A673 (cell line): Measurements from ENCODE around the gene SPTLC3. TPM values are rescaled to one million over a fixed set of nuclear protein-coding genes. Genes with fewer than 3 reads are reported as not detected.

Experiments used
- BruUV-seq: library from RNA; stranded (reverse); fragments of 400-500 nt; replicated peaks from 2 replicates; lab custom pipeline; 2021; lab: Mats Ljungman, UMichigan
- CTCF ChIA-PET: fragments of 300-600 bp; sonication (Branson Sonifier 250); formaldehyde crosslinking; loops from one replicate; lab custom pipeline; 2022; ENCODE audit warnings: antibody characterized with exemption; lab: Charles Lee
- POLR2A ChIA-PET: fragments of 300-600 bp; sonication (Branson Sonifier 250); formaldehyde crosslinking; loops from one replicate; lab custom pipeline; 2022; ENCODE audit warnings: antibody characterized with exemption; ENCODE audit not compliant: low non-redundant PET; lab: Charles Lee
- DNase-seq: peaks from one replicate; pipeline ENCODE4 v3.0.0-alpha.2; 2015; ENCODE audit warnings: low spot score
- H3K27ac ChIP-seq: fragments of 200-600 bp; sonication (generic); 2 replicates; pipeline ENCODE4 v1.5.1; 2016; ENCODE audit warnings: mixed run types, low read depth, mild to moderate bottlenecking, mixed read lengths, antibody characterized with exemption, low read length; ENCODE audit not compliant: poor library complexity, severe bottlenecking
- H3K27me3 ChIP-seq: fragments of 200-600 bp; sonication (generic); replicated peaks from 2 replicates; pipeline ENCODE4 v1.6.1; 2017; ENCODE audit warnings: mixed run types, low read depth, mild to moderate bottlenecking, mixed read lengths, antibody characterized with exemption, low read length; ENCODE audit not compliant: insufficient read depth, poor library complexity
- H3K36me3 ChIP-seq: fragments of 200-600 bp; sonication (generic); 2 replicates; pipeline ENCODE4 v1.6.1; 2016; ENCODE audit warnings: mixed run types, mild to moderate bottlenecking, mixed read lengths, antibody characterized with exemption, low read length; ENCODE audit not compliant: insufficient read depth, poor library complexity, severe bottlenecking
- H3K4me1 ChIP-seq: fragments of 200-600 bp; sonication (generic); 2 replicates; pipeline ENCODE4 v1.6.1; 2017; ENCODE audit warnings: mixed run types, mild to moderate bottlenecking, mixed read lengths, antibody characterized with exemption, low read length; ENCODE audit not compliant: insufficient read depth, poor library complexity, severe bottlenecking
- H3K4me3 ChIP-seq: fragments of 200-600 bp; sonication (generic); 2 replicates; pipeline ENCODE4 v1.5.1; 2016; ENCODE audit warnings: low read depth, mixed run types, mild to moderate bottlenecking, mixed read lengths, low read length; ENCODE audit not compliant: poor library complexity, severe bottlenecking
- H3K9me3 ChIP-seq: fragments of 200-600 bp; sonication (generic); 2 replicates; pipeline ENCODE4 v1.6.1; 2016; ENCODE audit warnings: mixed run types, low read depth, mild to moderate bottlenecking, mixed read lengths, antibody characterized with exemption, low read length; ENCODE audit not compliant: poor library complexity, severe bottlenecking
- EZH2 ChIP-seq: fragments of 200-600 bp; sonication (generic); IDR thresholded peaks from 2 replicates; pipeline ENCODE4 v1.6.1; 2017; ENCODE audit warnings: borderline replicate concordance, low read depth, mild to moderate bottlenecking, mixed read lengths, antibody characterized with exemption, low read length; ENCODE audit not compliant: poor library complexity, severe bottlenecking
- intact Hi-C: fragments of 100-400 bp; cut with micrococcal nuclease; formaldehyde crosslinking; loops from one replicate; pipeline ENCODE4 v1.10.0; 2022; ENCODE audit not compliant: unreplicated experiment
- total RNA-seq: library from RNA; stranded (reverse); gene quantifications from 2 replicates; pipeline ENCODE4 v1.2.3, GENCODE V29; 2021
- TF ChIP-seq, protein P1 (sequence below): fragments of 300-800, 200-600 bp; sonication (generic); conservative IDR thresholded peaks from 2 replicates; pipeline ENCODE4 v1.5.1; 2017; ENCODE audit warnings: low read depth, mild to moderate bottlenecking, antibody characterized with exemption, low read length, moderate library complexity, mixed read lengths

SPTLC3 gene
- total RNA-seq, 1 experiment from 2014 or later, result 0.06 TPM

DNA sequence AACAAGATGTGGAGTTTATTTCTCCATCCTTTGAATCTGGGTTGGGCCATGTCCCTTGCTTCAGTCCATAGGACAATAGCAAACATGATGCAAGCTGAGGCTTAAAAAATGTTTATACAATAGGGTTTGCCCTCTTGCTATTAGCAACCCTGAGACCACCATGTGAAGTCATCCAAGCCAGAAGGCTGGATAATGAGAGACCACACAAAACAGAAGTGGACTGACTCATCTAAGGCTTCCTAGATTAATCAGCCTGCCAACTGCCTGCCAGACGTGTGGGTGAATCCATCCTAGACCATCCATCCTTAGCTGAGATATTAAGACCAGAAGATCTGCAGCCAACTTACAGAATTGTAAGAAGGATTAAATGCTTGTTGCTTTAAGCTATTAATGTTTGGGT is 174.2 kb downstream of the SPTLC3 start:
- no peak for DNase-seq
- H3K27me3 ChIP-seq, result no peaks in the 10 kb centered on the region
- no peaks in the 10 kb centered on the region for H3K4me1 ChIP-seq
- no TSS peak for BruUV-seq
- CTCF ChIA-PET, result no interaction called here
- no peak overlapping the region for H3K4me3 ChIP-seq
- TF ChIP-seq, protein P1, sequence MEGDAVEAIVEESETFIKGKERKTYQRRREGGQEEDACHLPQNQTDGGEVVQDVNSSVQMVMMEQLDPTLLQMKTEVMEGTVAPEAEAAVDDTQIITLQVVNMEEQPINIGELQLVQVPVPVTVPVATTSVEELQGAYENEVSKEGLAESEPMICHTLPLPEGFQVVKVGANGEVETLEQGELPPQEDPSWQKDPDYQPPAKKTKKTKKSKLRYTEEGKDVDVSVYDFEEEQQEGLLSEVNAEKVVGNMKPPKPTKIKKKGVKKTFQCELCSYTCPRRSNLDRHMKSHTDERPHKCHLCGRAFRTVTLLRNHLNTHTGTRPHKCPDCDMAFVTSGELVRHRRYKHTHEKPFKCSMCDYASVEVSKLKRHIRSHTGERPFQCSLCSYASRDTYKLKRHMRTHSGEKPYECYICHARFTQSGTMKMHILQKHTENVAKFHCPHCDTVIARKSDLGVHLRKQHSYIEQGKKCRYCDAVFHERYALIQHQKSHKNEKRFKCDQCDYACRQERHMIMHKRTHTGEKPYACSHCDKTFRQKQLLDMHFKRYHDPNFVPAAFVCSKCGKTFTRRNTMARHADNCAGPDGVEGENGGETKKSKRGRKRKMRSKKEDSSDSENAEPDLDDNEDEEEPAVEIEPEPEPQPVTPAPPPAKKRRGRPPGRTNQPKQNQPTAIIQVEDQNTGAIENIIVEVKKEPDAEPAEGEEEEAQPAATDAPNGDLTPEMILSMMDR, result no peak
- TF ChIP-seq EZH2, result no peak
- H3K27ac ChIP-seq, result no peak overlapping the region
- POLR2A ChIA-PET, result no interaction called here
- H3K36me3 ChIP-seq, result no peaks in the 10 kb centered on the region
- no peaks in the 10 kb centered on the region for H3K9me3 ChIP-seq
- intact Hi-C loops, result no loop called here

DNA sequence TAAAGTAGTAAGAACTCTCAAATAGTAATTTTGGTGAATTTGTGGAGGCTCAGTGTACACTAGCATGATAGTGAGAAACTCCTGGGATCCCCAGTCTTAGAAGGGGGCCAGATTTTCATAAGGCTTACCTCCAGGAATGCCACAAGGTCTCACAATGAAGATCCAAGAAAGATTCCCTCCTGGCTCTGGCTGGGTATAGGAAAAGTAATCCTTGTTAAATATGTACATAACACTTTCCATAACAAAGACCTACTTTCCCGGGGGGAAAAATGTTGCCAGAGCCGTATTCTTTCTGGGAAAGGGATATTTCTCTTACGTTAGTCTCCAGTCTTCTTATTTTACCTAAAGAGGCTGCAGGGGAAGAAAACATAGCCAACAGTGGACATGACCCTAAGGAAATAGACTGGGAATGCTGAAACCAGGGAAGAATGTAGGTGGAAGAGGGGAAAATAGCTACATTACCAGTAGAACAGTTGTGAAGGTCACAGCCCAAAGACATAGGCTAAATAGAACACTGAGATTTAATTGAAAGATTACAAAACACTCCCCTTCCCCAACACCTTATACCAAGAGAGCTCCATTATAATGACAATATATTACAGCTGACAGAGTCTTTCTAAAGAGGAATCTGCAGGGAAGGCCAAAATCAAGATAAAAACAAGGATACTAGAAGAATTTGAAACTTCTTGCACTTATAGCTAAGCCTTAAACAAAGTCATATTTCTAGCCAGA is 177.4 kb downstream of the SPTLC3 start:
- POLR2A ChIA-PET, result no interaction called here
- DNase-seq, result no peak
- TF ChIP-seq EZH2, result no peak
- TF ChIP-seq, protein P1, result no peak
- no TSS peak for BruUV-seq
- no peaks in the 10 kb centered on the region for H3K4me1 ChIP-seq
- H3K9me3 ChIP-seq, result no peaks in the 10 kb centered on the region
- intact Hi-C loops, result no loop called here
- no peak overlapping the region for H3K27ac ChIP-seq
- no peaks in the 10 kb centered on the region for H3K36me3 ChIP-seq
- CTCF ChIA-PET, result no interaction called here
- H3K4me3 ChIP-seq, result no peak overlapping the region
- no peaks in the 10 kb centered on the region for H3K27me3 ChIP-seq

DNA sequence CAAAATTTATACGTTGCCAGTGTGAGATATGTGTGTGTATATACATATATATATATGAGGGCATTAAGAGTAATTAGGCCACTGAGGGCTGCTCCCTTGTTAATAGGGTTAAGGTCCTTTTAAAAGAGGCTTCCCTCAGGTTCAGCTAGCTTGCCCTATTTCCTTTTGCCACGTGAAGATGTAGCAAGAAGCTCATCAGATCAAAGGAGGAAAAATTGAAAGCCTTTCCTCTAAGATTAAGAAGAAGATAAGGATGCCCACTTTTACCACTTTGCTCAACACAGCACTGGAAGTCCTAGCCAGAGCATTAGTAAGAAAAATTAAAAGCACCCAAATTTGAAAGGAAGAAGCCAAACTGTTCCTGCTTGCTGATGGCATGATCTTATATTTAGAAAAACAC is 179.1 kb downstream of the SPTLC3 start:
- TF ChIP-seq EZH2, result no peak
- TF ChIP-seq, protein P1, result no peak
- ChIA-PET POLR2A (no interaction called here), CTCF (no interaction called here)
- no peak for DNase-seq
- no peaks in the 10 kb centered on the region for H3K27me3 ChIP-seq
- H3K4me3 ChIP-seq, result no peak overlapping the region
- H3K9me3 ChIP-seq, result no peaks in the 10 kb centered on the region
- no peak overlapping the region for H3K27ac ChIP-seq
- intact Hi-C loops, result no loop called here
- no peaks in the 10 kb centered on the region for H3K4me1 ChIP-seq
- H3K36me3 ChIP-seq, result no peaks in the 10 kb centered on the region
- no TSS peak for BruUV-seq
